ENCODE data around the gene GLI3. TPM values are rescaled to one million over a fixed set of nuclear protein-coding genes. Genes with fewer than 3 reads are reported as not detected.

GLI3 gene
- total and polyA plus RNA-seq, 2 experiments from 2014 or later = 15.2 to 27.9 TPM

- no peaks in the 10 kb centered on the region for H3K27me3 ChIP-seq
- peaks cover 7% of the 10 kb centered on the region for H3K4me1 ChIP-seq (ENCODE audit: low read depth)
- H3K9me3 ChIP-seq (ENCODE audit: low read depth) = no peaks in the 10 kb centered on the region
- H3K36me3 ChIP-seq = no peaks in the 10 kb centered on the region
- H3K4me3 ChIP-seq = no peak overlapping the region
- TF ChIP-seq, protein P1, sequence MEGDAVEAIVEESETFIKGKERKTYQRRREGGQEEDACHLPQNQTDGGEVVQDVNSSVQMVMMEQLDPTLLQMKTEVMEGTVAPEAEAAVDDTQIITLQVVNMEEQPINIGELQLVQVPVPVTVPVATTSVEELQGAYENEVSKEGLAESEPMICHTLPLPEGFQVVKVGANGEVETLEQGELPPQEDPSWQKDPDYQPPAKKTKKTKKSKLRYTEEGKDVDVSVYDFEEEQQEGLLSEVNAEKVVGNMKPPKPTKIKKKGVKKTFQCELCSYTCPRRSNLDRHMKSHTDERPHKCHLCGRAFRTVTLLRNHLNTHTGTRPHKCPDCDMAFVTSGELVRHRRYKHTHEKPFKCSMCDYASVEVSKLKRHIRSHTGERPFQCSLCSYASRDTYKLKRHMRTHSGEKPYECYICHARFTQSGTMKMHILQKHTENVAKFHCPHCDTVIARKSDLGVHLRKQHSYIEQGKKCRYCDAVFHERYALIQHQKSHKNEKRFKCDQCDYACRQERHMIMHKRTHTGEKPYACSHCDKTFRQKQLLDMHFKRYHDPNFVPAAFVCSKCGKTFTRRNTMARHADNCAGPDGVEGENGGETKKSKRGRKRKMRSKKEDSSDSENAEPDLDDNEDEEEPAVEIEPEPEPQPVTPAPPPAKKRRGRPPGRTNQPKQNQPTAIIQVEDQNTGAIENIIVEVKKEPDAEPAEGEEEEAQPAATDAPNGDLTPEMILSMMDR (IDR thresholded peaks at IDR 0.05; ENCODE audit: low read depth, low read length) = no peak
- H3K27ac ChIP-seq = no peak overlapping the region
- peak in 1 of 2 donors; percentile 63 for DNase-seq (ENCODE audit: low read depth in 1 of 2, low spot score in 1 of 2)
Measured at GRCh38 chr7:42161719-42162118, 75.3 kb downstream of the GLI3 start.

- no peak for DNase-seq (ENCODE audit: low read depth in 1 of 2, low spot score in 1 of 2)
- H3K4me3 ChIP-seq = no peak overlapping the region
- H3K27me3 ChIP-seq = no peaks in the 10 kb centered on the region
- no peaks in the 10 kb centered on the region for H3K9me3 ChIP-seq (ENCODE audit: low read depth)
- TF ChIP-seq, protein P1 (IDR thresholded peaks at IDR 0.05; ENCODE audit: low read depth, low read length) = no peak
- peaks cover 13% of the 10 kb centered on the region for H3K4me1 ChIP-seq (ENCODE audit: low read depth)
- no peaks in the 10 kb centered on the region for H3K36me3 ChIP-seq
- H3K27ac ChIP-seq = no peak overlapping the region
Measured at GRCh38 chr7:42161110-42161509, 75.9 kb downstream of the GLI3 start.

- H3K4me1 ChIP-seq (ENCODE audit: low read depth) = peaks cover 32% of the 10 kb centered on the region
- H3K27ac ChIP-seq = no peak overlapping the region
- no peak for DNase-seq (ENCODE audit: low read depth in 1 of 2, low spot score in 1 of 2)
- H3K9me3 ChIP-seq (ENCODE audit: low read depth) = no peaks in the 10 kb centered on the region
- no peak overlapping the region for H3K4me3 ChIP-seq
- no peaks in the 10 kb centered on the region for H3K36me3 ChIP-seq
- no peaks in the 10 kb centered on the region for H3K27me3 ChIP-seq
- TF ChIP-seq, protein P1 (IDR thresholded peaks at IDR 0.05; ENCODE audit: low read depth, low read length) = no peak
Measured at GRCh38 chr7:42159130-42159529, 77.9 kb downstream of the GLI3 start.

DNA sequence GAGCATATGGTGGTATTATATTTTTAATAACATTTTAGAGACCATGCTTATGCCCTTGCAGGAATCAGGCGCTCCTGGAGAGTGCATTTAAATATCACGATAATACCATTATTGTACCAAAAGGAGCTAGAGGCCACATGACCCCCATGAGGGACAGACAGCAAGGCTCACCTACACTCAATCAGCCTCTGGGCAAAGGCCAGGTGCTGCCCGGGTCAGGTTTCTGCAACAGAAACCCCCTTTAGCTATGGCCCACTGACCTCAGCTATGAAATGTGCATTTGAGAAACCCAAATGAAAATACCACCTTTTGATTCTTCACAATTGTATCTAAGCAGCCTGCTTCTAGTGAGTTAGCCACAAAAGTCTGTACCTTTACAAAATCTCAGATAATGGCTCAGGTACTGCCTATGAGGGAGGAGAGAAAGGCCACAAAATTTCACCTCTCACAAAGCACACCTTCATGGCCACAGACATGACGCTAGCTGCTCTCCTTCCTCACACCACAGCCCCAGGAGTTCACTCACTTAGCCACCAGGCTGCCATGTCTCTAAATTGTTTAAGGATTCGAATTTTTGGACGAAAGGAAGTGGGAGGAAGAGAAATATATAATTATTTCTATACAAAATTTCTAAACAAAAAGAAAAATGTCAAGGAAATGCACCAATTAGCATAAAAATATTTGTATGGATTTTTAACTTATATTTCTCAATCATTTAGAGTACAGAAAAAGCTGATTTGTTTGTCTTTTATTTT, 79.9 kb downstream of the GLI3 start:
- no peak overlapping the region for H3K27ac ChIP-seq
- H3K36me3 ChIP-seq = no peaks in the 10 kb centered on the region
- TF ChIP-seq, protein P1 (IDR thresholded peaks at IDR 0.05; ENCODE audit: low read depth, low read length) = no peak
- H3K27me3 ChIP-seq = no peaks in the 10 kb centered on the region
- H3K4me1 ChIP-seq (ENCODE audit: low read depth) = peaks cover 44% of the 10 kb centered on the region
- DNase-seq (ENCODE audit: low read depth in 1 of 2, low spot score in 1 of 2) = no peak
- H3K9me3 ChIP-seq (ENCODE audit: low read depth) = no peaks in the 10 kb centered on the region
- no peak overlapping the region for H3K4me3 ChIP-seq

DNA sequence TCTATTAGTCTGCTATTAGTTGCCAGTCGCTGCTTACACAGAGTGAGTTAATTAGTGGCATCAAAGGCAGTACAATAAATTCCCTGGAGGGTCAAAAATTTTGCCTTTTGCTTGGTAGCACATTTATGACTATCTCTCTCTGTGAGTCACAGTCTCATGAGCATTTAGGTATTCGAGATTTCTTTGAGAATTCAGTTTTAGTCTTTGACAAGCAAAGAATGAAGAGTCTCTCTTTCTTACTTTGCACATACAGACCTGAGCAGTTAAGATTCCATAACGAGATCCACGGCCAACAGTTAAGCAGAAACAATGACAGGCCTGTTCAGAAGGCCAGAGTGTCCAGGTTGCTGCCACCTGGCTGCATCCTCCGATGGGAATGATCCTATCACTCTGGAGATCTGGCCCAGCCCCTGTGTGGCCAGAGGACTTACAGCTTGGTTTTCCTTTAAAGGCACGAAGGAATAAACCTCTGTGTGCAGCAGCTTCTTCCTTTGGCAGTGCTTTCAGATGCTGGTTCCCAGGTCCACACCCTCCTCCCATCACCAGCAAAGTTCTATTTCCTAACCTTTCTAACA, 80.6 kb downstream of the GLI3 start:
- TF ChIP-seq, protein P1 (IDR thresholded peaks at IDR 0.05; ENCODE audit: low read depth, low read length) = no peak
- H3K4me1 ChIP-seq (ENCODE audit: low read depth) = peaks cover 51% of the 10 kb centered on the region

More for the DNA sequence above, 80.6 kb downstream of the GLI3 start:
- peak overlapping the region; percentile 27 for H3K27ac ChIP-seq
- H3K9me3 ChIP-seq (ENCODE audit: low read depth) = no peaks in the 10 kb centered on the region
- no peaks in the 10 kb centered on the region for H3K27me3 ChIP-seq
- H3K4me3 ChIP-seq = no peak overlapping the region
- H3K36me3 ChIP-seq = no peaks in the 10 kb centered on the region
- DNase-seq (ENCODE audit: low read depth in 1 of 2, low spot score in 1 of 2) = peak in 1 of 2 donors; percentile 3
